GM19324 (cell line): Measurements from ENCODE around the gene LRP1B.

ENCODE experiments used
- ATAC-seq: cut with Tn5 transposase; IDR thresholded peaks from one replicate; pipeline ENCODE4 v1.9.1; 2021; ENCODE audit warnings: mild to moderate bottlenecking, moderate library complexity; ENCODE audit not compliant: unreplicated experiment, low FRiP score

Gene LRP1B

GRCh38 chr2:141805302-141805701, 325.5 kb downstream of the LRP1B start:
- ATAC-seq, result no peak

GRCh38 chr2:141796449-141796848, 334.4 kb downstream of the LRP1B start:
- no peak for ATAC-seq

- ATAC-seq, result no peak
Observed at GRCh38 chr2:141791521-141791920, 339.3 kb downstream of the LRP1B start.

GRCh38 chr2:141782574-141782973, 348.2 kb downstream of the LRP1B start:
- ATAC-seq, result no peak

GRCh38 chr2:141778315-141778835, 352.4 kb downstream of the LRP1B start:
- ATAC-seq, result no peak

GRCh38 chr2:141770530-141770929, 360.3 kb downstream of the LRP1B start:
- no peak for ATAC-seq

GRCh38 chr2:141767691-141768090, 363.1 kb downstream of the LRP1B start:
- no peak for ATAC-seq

- ATAC-seq, result no peak
Observed at GRCh38 chr2:141767051-141767450, 363.8 kb downstream of the LRP1B start.

- no peak for ATAC-seq
Observed at GRCh38 chr2:141766225-141766624, 364.6 kb downstream of the LRP1B start.

- ATAC-seq, result no peak
Observed at GRCh38 chr2:141748616-141749015, 382.2 kb downstream of the LRP1B start.

- ATAC-seq, result no peak
Observed at GRCh38 chr2:141741652-141742051, 389.2 kb downstream of the LRP1B start.

GRCh38 chr2:141737492-141738255, 393.1 kb downstream of the LRP1B start:
- ATAC-seq, result no peak

GRCh38 chr2:141736466-141736865, 394.4 kb downstream of the LRP1B start:
- no peak for ATAC-seq

- no peak for ATAC-seq
Observed at GRCh38 chr2:141728886-141729285, 401.9 kb downstream of the LRP1B start.

GRCh38 chr2:141728142-141728541, 402.7 kb downstream of the LRP1B start:
- no peak for ATAC-seq

- no peak for ATAC-seq
Observed at GRCh38 chr2:141724426-141724825, 406.4 kb downstream of the LRP1B start.

GRCh38 chr2:141723814-141724213, 407.0 kb downstream of the LRP1B start:
- ATAC-seq, result no peak

- no peak for ATAC-seq
Observed at GRCh38 chr2:141720476-141720875, 410.3 kb downstream of the LRP1B start.

GRCh38 chr2:141714496-141714895, 416.3 kb downstream of the LRP1B start:
- no peak for ATAC-seq

- no peak for ATAC-seq
Observed at GRCh38 chr2:141711627-141712026, 419.2 kb downstream of the LRP1B start.

- ATAC-seq, result no peak
Observed at GRCh38 chr2:141710589-141711239, 420.1 kb downstream of the LRP1B start.

GRCh38 chr2:141709756-141710155, 421.1 kb downstream of the LRP1B start:
- no peak for ATAC-seq
